ENCODE data around the gene CDC14B.
"Not testable (repeated sequence)": the region's sequence is repeated elsewhere in the genome, so short reads cannot be mapped to it uniquely, and the experiment has no call there.

CDC14B gene

DNA sequence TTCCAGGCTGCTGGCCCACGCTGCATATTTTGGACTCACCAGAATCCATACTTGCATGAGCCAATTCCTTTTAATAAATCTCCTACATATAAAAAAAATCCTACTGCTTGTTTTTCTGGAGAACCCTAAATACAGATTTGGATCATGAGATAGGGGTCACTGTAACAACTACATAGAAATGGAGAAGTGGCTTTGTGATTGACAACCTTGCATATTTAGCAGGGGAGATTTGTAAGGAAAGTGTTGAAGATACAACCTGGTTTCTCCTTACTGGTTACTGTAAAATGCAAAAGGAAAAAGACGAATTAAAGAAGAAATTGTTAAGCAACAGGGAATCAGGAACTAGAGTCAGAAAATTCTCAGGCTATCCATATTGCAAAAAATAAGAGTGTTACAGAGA, 94.9 kb downstream of the CDC14B start:
- no peak for DNase-seq

GRCh38 chr9:96524045-96524444, 95.6 kb downstream of the CDC14B start:
- no peak for DNase-seq

DNA sequence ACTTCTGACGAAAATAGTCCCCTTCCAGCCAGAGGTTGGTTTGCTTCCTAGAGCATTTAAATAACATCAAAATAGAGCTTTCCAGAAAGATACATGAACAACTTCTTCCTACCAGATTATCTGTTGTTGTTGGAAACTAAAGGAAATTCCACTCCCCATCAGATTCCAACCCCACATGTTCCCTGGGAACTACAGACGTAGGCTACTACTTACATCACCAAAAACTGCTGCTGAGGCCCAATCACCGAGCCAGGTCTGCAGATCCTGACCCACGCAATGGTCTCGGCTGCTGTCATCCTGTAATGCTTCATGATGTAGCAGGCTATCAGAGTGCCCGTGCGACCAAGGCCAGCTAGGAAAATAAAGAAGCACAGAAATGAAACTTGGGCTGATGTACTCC, 96.3 kb downstream of the CDC14B start:
- DNase-seq: no peak

DNA sequence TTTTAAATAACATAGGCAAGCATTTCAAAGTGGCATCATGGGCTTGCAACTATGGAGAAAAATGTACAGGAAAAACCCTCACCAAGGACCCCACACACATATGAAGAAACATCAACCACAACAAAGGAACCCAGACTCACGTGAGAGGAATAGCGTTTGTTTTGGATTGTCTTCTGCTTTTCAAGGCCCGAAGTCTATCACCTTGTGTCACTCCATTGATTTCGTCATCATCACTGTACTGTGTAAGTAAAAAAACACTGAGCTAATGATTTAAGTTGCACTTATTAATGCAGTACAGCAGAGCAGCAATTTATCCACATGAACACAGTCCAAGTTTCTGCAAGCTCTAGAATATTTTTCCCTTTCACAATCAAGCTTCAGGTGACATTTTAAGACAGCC, 97.3 kb downstream of the CDC14B start:
- DNase-seq: peak; percentile 48

DNA sequence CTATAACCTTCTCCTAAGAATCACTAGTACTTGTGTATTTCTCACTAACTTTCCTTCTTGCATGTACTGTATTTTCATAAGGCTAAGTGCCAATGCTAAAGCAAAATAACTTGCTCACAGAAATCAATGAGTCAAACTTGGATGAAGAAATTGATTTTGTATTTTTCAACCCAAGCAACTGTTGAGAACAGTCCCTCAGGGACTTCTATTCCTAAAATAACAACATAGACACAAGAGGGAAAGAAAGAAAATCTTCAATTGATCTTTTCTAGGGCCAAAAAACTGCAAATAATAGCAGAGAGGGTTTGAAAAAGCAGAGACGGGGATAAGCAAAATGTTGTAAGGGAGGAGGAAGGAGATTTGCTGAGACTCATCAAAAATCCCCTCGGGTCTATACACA, 99.9 kb downstream of the CDC14B start:
- DNase-seq: no peak

GRCh38 chr9:96519095-96519494, 100.5 kb downstream of the CDC14B start:
- no peak for DNase-seq

DNA sequence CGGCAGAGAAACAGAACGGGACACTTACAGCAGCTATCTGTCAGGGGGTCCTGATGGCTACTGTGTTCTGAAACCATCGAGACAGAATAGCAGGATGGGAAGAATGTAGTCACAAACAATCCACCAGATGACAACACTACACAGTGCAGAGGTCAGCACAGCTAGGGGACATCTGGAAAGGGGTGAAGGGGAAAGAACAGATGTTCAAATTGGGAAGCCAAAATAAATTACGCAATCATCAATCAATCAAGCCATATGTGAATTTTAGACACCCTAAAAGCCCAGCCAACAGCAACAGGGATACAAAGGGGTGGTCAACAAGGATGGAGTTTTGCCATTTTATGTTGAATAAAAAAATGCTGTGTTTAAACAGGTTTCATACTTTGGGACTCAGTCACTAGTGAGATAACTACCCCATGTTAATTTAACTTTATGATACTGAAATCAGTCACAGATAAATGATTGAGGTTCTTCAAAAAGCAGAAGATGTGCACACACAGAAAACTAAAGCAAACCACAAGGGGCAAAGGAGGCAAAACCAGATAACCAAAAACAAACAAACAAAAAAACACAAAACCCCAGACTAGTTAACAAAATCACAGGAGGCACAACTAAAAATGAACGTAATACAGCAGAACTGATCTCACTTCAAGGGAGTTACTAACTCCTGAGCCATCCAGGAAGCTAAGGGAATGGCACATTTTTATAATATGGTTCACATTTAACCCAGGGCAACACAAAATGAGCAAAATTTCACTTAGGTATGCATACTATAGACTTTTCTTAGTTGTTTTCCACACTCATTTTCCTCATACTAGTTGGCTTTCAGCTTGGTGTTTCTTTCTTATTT, 103.8 kb downstream of the CDC14B start:
- DNase-seq: no peak

DNA sequence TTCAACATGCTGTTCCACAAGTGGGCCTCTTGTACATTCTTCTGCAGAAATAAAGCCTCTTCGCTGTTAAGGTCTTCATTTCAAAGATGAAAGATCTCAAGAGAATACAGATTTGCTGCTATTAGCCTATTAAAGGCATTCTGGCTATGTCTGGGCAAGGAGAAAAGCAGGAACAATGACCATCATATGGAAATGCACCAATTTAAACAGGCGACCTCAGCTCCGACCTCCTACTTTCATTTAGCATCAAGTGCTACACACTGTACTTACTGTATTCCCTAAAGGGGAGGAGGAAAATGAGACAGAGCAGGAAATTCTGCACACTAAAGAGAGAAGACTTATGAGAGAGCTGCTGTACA, 104.9 kb downstream of the CDC14B start:
- no peak for DNase-seq

DNA sequence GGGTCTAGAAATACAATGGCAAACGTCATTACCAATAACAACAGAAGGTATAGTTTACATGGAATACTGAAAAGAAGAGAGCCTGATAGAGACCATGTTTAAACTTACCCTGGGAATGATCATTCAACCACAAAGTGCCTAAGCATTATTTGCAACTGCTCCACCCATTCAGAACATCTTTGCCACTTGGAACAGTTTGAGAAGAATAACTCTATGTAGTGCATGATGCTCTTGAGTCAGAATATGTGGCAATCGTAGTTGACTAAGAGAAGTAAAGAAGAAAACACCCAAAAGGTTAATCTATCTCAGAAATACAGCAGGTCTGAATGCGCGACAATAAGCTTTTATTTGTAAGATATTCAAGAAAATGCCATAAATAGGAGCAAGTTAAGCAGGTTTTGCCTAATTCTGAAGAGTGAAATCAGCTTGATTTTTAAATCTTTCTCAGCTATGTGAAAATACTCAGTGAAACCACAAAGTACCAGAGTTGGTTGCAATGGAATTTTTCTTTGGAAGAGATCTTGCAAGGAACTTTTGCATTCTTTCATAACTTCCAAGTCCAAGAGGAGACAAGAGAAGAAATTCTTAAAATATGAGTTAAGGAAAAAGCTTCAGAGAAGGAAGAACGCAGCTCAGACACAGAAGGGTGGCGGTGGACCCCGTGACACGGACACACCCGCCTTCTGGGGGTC, 105.4 kb downstream of the CDC14B start:
- DNase-seq: no peak

DNA sequence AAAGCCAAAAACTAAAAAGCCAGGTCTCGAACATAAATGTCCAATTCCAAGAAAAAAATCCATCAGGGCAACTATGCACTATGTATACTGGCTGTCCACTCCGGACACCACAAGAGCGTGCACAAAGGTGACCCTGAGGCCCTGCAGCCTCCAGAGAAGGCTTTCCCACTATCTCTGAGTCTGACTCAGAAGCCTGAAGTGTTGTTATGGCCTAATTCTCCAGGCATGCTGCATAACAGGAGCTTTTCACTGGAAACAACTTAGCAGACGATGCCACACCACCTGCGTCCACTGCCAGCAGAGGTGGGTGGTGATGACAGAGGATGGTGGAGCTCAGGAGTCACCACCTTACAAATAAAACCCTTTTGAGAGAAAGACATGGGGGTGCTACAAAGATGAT, 106.0 kb downstream of the CDC14B start:
- no peak for DNase-seq

DNA sequence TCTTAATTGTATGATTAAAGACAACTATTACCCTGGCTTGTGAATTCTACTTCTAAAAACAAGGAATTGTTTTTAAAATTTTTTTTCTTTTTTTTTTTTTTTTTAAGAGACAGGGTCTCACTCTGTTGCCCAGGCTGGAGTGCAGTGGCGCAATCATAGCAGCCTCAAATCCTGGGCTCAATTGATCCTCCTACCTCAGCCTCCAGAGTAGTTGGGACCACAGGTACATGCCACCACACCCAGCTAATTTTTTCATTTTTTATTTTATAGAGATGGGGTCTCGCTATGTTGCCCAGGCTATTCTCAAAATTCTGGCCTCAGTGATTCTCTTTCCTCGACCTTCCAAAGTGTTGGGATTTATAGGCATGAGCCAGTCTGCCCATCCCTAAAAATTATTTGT, 107.4 kb downstream of the CDC14B start:
- DNase-seq: no peak

- DNase-seq: no peak
Measured at GRCh38 chr9:96510258-96510657, 109.4 kb downstream of the CDC14B start.

- no peak for DNase-seq
Measured at GRCh38 chr9:96509848-96510247, 109.8 kb downstream of the CDC14B start.

DNA sequence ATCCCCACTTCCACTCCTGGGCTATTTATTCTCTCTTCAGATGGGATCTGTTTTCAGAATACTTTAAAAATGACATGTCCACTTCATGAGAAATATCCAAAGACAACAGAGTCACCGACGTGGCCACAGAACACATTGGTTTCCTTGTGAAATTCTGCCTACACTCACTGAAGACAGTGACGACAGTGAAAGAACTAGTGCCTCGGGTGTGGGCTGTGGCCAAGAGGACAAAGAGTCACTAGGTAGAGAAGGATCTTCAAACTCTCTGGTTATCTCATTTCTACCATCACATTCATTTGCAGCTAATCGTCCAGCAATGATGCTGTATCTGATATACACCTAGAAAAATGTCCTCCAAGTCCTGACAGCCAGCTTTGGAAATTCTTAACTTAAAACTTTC, 110.6 kb downstream of the CDC14B start:
- no peak for DNase-seq

- DNase-seq: no peak
Measured at GRCh38 chr9:96508227-96508940, 111.3 kb downstream of the CDC14B start.

DNA sequence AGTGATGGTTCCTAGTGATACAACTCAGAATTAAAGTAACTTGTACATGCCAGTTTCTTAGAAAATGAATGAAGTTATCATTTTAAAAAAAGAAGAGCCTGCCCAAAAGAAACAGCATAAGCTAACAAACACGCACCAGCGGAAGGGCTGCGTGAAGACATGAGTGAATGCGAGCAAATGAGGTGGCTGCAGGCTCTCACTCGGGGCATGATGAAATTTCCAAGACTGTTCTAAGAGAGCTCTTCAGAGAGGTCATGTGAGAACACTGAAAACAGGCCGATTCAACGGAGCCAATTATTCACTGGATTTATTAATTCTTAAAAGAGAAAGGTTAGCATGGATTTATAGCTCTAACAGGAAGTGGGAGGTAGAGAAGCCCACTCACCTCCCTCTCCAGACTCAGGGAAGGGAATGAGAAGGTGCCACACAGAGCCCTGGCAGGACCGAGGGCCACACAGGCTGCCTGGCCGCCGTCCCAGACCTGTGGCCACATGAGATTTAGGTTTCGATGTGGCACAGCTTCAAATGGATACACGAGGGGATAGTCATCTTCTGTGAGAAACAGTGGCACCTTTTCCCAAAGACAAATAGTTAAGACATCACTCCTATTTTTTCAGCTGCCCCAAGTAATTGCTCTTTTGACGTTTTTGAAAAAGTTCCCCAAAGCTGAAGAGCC, 114.2 kb downstream of the CDC14B start:
- DNase-seq: no peak

DNA sequence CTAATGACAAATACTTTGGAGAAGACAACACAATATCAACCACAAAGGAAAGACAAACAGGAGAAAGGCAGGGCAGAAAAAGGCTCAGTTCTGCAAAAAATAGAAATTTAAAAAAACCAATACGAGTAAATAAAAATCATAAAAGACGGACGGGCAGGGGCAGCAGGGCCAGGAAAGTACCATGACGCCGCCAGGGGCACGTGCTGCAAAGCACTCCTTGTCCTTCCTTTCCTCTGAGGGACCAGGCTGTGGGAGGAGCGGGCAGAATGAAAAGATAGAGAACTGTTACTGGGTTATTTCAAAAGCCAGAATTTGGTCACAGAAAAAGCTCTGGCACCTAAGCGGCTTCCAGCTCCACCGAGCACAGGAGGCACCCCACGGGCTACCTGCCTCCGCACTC, 115.7 kb downstream of the CDC14B start:
- DNase-seq: no peak

DNA sequence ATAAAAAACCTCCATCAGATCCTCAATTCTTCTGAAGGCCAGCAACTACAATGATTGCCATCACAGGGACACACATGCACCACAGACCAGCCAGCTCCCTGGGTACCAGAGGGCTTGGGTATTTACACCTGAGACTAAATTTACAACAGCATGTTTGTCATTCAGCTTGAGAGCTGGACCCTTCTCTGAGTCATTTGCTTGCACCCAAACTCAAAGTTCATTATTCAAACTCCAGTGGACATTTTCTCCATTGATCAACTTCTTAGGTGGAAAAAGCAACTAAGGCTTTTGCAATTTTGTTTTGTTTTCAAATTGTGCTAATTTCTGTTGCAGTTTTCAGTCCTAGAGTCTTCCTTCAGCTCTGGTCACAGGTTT, 116.3 kb downstream of the CDC14B start:
- DNase-seq: not testable (repeated sequence)

DNA sequence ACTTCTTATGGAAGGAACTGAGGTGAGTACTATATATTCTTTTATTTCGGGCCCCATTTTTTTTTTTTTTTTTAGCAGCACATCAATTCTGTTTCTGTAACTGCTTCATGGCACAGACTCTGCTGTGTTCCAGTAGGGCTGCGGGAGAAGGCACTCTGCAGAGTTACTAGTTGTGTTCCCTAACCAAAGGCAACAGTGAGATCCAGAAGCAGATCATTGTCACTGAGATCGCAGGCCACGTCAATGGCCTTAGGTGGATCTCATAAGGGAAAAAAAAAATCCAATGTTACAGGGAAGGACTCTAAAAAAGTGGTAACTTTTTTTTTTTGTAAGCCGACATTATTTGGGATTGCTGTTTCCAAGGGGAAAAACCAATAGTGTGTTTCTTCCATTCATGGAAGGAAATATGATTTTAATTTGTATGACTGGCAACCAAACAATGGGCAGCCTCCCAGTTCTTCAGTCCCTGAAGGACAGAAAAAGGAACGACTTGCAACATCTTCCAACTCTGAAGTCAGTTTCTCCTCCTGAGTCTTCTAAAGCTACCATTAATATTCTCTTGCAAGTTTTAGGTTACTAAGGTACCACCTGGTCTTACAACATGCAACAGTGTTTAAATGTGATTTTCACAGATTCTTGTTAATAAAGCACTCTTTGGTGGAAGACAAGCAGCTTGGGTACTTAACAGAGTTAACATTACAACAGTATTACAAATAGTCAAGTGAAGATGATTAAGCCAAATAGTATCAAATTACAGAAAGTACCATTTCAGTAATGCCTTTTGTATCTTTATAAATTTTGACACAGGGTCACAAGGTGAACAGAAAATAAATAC, 116.9 kb downstream of the CDC14B start:
- DNase-seq: no peak

- no peak for DNase-seq
Measured at GRCh38 chr9:96501633-96502538, 117.8 kb downstream of the CDC14B start.

All from GF-D8 (cell line).